HepG2 (cell line): ENCODE measurements around the gene CNNM4. TPM values are rescaled to one million over a fixed set of nuclear protein-coding genes. Genes with fewer than 3 reads are reported as not detected.

ENCODE experiments used
- CEBPZ ChIP-seq: IDR thresholded peaks from 2 replicates; pipeline ENCODE4 v1.6.1; 2012; ENCODE audit warnings: low read length, improper control_type of control experiment
- CREB1 ChIP-seq, 2 experiments: fragments of 450-650 bp in 1 of 2; IDR thresholded peaks; 2 replicates each; pipeline ENCODE4 v1.6.1; 2016 to 2017; ENCODE audit warnings: control low read depth in 1 of 2, mild to moderate bottlenecking in 1 of 2, missing compliant biosample characterization in 1 of 2, missing genetic modification characterization in 1 of 2
- DZIP1 ChIP-seq: sonication (generic); formaldehyde crosslinking; IDR thresholded peaks from 2 replicates; pipeline ENCODE4 v1.5.0; 2020; ENCODE audit warnings: mild to moderate bottlenecking, missing genetic modification reagents
- FOXP4 ChIP-seq: sonication (generic); formaldehyde crosslinking; IDR thresholded peaks from 2 replicates; pipeline ENCODE4 v1.4.0; 2020; ENCODE audit warnings: missing genetic modification reagents
- KDM2A ChIP-seq: sonication (generic); formaldehyde crosslinking; IDR thresholded peaks from 2 replicates; pipeline ENCODE4 v1.4.0; 2020; ENCODE audit warnings: low read depth, missing genetic modification reagents, borderline replicate concordance
- MXD3 ChIP-seq: IDR thresholded peaks from 2 replicates; pipeline ENCODE4 v1.6.1; 2016; ENCODE audit warnings: mild to moderate bottlenecking, missing biosample characterization, missing genetic modification reagents
- RBM22 ChIP-seq: fragments of 200-400 bp; formaldehyde crosslinking; optimal IDR thresholded peaks from 2 replicates; pipeline ENCODE3; 2017; ENCODE audit warnings: mild to moderate bottlenecking, low read length, moderate library complexity
- TFDP2 ChIP-seq: sonication (generic); formaldehyde crosslinking; IDR thresholded peaks from 2 replicates; pipeline ENCODE4 v1.4.0; 2020; ENCODE audit warnings: missing genetic modification reagents
- ZBTB2 ChIP-seq: sonication (generic); formaldehyde crosslinking; IDR thresholded peaks from 2 replicates; pipeline ENCODE4 v1.8.0; 2022; ENCODE audit warnings: low read depth, missing genetic modification reagents
- ZFAT ChIP-seq: sonication (generic); formaldehyde crosslinking; conservative IDR thresholded peaks from 2 replicates; pipeline ENCODE4 v1.8.1; 2023; ENCODE audit warnings: missing genetic modification reagents, inconsistent platforms
- ZFYVE20 ChIP-seq: sonication (generic); formaldehyde crosslinking; IDR thresholded peaks from 2 replicates; pipeline ENCODE4 v1.8.0; 2023; ENCODE audit warnings: low read depth, mild to moderate bottlenecking, moderate library complexity, missing genetic modification reagents, borderline replicate concordance
- ZIK1 ChIP-seq: sonication (generic); formaldehyde crosslinking; IDR thresholded peaks from 2 replicates; pipeline ENCODE4 v1.5.0; 2020; ENCODE audit warnings: mild to moderate bottlenecking, low read depth, missing genetic modification reagents, borderline replicate concordance
- ZNF121 ChIP-seq: sonication (generic); formaldehyde crosslinking; IDR thresholded peaks from 2 replicates; pipeline ENCODE4 v1.5.0; 2020; ENCODE audit warnings: mild to moderate bottlenecking, missing genetic modification reagents
- ZNF207 ChIP-seq: fragments of 450-650 bp; IDR thresholded peaks from 2 replicates; pipeline ENCODE4 v1.6.1; 2016; ENCODE audit warnings: antibody characterized with exemption, borderline replicate concordance
- ZNF510 ChIP-seq: sonication (generic); formaldehyde crosslinking; IDR thresholded peaks from 2 replicates; pipeline ENCODE4 v1.4.0; 2020; ENCODE audit warnings: low read depth, mild to moderate bottlenecking, missing genetic modification reagents
- ZSCAN21 ChIP-seq: sonication (generic); formaldehyde crosslinking; IDR thresholded peaks from 2 replicates; pipeline ENCODE4 v1.8.0; 2022; ENCODE audit warnings: mild to moderate bottlenecking, missing genetic modification reagents, moderate library complexity, borderline replicate concordance
- polyA plus RNA-seq, 8 experiments: library from polyadenylated mRNA; depleted of rRNA in 3 of 8; stranded (reverse) in 7 of 8; unstranded in 1 of 8; fragments of >200 nt; fragmentation: Illumina TruSeq in 4 of 8; extraction: Trizol in 4 of 8; gene quantifications; 2 replicates each; pipeline versions ENCODE4 v1.2.1 to v1.2.3, GENCODE V29; 2011 to 2016; ENCODE audit warnings: low read depth in 4 of 8, missing spikeins in 1 of 8, mixed read lengths in 1 of 8; ENCODE audit not compliant: insufficient read depth in 1 of 8
- total RNA-seq, 5 experiments: library from RNA; depleted of rRNA; stranded (reverse); fragments of >200 nt; fragmentation: Illumina TruSeq; extraction: Trizol; gene quantifications; 2 replicates each; pipeline ENCODE4 v1.2.3, GENCODE V29; 2016; ENCODE audit warnings: low read depth in 1 of 5

The CNNM4 gene
- total and polyA plus RNA-seq, 2 of the 13 experiments (the other 11 are each of a cell fraction or from before 2014, with no cell fraction given): 5.9 to 8.4 TPM

- no peak for TF ChIP-seq ZNF207
- TF ChIP-seq FOXP4: 0 out of 2 replicates have a peak, but pooled peaks have one; percentile 7
- TF ChIP-seq ZFAT: 0 out of 2 replicates have a peak, but pooled peaks have one; percentile 43
- peak; percentile 81 for TF ChIP-seq RBM22
- TF ChIP-seq DZIP1 (CRISPR knock-in tag): 0 out of 2 replicates have a peak, but pooled peaks have one; percentile 16
- 0 out of 2 replicates have a peak, but pooled peaks have one; percentile 24 for TF ChIP-seq ZFYVE20 (CRISPR knock-in tag)
- TF ChIP-seq KDM2A: peak; percentile 44; the same call in 1 of the 2 replicates
- TF ChIP-seq ZNF121 (CRISPR knock-in tag): no peak
- TF ChIP-seq ZNF510 (CRISPR knock-in tag): no peak
- no peak for TF ChIP-seq CREB1 (IDR thresholded peaks at IDR 0.05)
- TF ChIP-seq CREB1 (CRISPR knock-in tag; IDR thresholded peaks at IDR 0.05): no peak
- no peak for TF ChIP-seq CEBPZ
- no peak for TF ChIP-seq TFDP2 (CRISPR knock-in tag)
- TF ChIP-seq MXD3: 0 out of 2 replicates have a peak, but pooled peaks have one; percentile 10
- 0 out of 2 replicates have a peak, but pooled peaks have one; percentile 38 for TF ChIP-seq ZSCAN21 (CRISPR knock-in tag)
- TF ChIP-seq ZBTB2: no peak
- 0 out of 2 replicates have a peak, but pooled peaks have one; percentile 23 for TF ChIP-seq ZIK1 (CRISPR knock-in tag)
Observed at GRCh38 chr2:96859099-96859649, 98.5 kb downstream of the CNNM4 start (continued).
